ENCODE results near the gene PARVG. TPM values are rescaled to one million over a fixed set of nuclear protein-coding genes. Genes with fewer than 3 reads are reported as not detected.

The PARVG gene
- total and polyA plus RNA-seq, 12 donors = 0.90 to 16.2 (median 2.1) TPM

DNA sequence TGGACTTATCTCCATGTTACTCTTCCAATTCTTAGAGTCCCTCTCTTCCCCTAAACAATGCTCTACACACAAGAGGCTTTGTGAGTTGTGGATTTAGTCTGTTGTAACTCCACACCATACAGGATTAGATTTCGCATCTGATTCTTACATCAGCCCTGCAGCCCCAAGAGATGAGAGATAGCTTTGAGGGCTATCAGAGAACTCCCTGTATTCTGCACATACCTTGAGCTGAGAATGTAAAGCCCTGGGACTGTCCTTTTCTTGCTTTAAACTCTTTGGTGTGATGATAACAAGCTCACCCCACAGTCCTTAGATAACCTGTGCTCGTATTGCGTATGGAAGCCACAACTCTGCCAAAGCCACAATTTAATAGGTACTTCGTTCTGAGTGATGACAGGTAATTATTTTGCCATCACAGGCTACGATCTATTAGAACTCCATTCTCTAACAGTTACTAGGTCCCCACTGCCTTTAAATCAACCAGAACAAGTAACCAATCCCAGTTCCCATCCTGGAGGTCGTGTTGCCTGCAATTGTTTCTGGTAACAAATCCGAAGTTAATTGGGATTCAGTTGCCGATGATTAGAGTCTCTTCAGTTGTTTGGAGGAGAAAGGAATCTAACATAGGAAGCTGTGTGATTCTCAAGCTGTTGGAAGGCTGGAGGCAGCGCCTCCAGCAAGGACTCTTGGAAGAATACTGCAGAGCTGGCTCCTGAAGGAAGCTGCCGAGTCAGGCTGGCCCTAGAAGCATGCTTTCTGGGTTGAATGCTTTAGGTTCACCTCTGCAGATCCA lies 1.3 kb upstream of the PARVG start:
- ATAC-seq = no peak
- H3K27ac ChIP-seq = no peak overlapping the region
- peaks cover 0 to 14% (median 0%) of the 10 kb centered on the region in 9 donors for H3K4me1 ChIP-seq
- TF ChIP-seq, protein P1, sequence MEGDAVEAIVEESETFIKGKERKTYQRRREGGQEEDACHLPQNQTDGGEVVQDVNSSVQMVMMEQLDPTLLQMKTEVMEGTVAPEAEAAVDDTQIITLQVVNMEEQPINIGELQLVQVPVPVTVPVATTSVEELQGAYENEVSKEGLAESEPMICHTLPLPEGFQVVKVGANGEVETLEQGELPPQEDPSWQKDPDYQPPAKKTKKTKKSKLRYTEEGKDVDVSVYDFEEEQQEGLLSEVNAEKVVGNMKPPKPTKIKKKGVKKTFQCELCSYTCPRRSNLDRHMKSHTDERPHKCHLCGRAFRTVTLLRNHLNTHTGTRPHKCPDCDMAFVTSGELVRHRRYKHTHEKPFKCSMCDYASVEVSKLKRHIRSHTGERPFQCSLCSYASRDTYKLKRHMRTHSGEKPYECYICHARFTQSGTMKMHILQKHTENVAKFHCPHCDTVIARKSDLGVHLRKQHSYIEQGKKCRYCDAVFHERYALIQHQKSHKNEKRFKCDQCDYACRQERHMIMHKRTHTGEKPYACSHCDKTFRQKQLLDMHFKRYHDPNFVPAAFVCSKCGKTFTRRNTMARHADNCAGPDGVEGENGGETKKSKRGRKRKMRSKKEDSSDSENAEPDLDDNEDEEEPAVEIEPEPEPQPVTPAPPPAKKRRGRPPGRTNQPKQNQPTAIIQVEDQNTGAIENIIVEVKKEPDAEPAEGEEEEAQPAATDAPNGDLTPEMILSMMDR (IDR thresholded peaks at IDR 0.05) = no peak
- H3K9me3 ChIP-seq = no peaks in the 10 kb centered on the region
- 57 to 65% methylated on average over 10 of the region's 10 CpGs for WGBS, 2 donors
- intact Hi-C loops (cut with DNase I) = no loop called here
- no peak overlapping the region for H3K4me3 ChIP-seq
- DNase-seq = no peak
- peaks cover 0 to 8% (median 0%) of the 10 kb centered on the region in 9 donors for H3K36me3 ChIP-seq
- peaks cover 0 to 46% (median 24%) of the 10 kb centered on the region in 7 donors for H3K27me3 ChIP-seq

DNA sequence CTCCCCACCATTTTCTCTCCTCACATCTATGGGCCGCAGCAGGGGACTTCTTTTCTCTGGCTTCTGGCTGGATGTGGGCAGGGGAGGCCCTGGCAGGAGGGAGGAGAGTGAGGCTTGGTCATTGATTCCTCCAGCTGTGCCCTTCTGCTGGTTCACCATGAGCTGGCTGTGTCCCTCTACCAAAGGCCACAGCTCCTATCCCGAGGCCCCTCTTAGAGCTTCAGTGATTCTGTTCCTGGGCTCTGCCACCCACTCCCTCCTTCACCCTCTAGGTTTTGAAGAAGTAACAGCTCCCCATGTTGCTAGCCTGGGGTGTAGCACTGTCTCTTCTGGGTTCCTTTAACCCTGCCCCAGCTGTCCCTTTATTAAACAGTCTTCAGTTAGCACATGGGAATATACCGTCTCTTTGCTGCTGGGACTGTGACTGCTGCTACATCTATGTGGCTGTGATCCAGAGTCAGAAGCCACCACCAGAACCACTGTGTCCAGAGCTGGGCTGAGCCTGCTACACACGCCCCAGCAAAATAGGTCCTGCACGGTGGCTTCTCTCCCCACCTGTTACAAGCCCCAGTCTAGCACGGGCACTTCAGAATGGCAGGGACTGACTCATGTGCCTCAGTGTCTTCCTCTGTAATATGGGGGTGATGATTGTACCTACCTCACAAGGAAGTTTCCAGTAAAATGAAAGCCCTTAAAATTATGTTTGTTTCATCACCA lies 578 bp upstream of the PARVG start:
- Histone ChIP-seq H3K27ac (peak overlapping the region in 1 of 10 donors; percentile 96), H3K36me3 (peaks cover 0 to 14% (median 0%) of the 10 kb centered on the region in 9 donors), H3K4me1 (peaks cover 0 to 12% (median 0%) of the 10 kb centered on the region in 9 donors), H3K4me3 (no peak overlapping the region), H3K27me3 (peaks cover 0 to 52% (median 24%) of the 10 kb centered on the region in 7 donors), H3K9me3 (no peaks in the 10 kb centered on the region)
- no peak for DNase-seq
- 77 to 78% methylated on average over 6 of the region's 6 CpGs for WGBS, 2 donors
- ATAC-seq = no peak
- intact Hi-C loops (cut with DNase I) = no loop called here
- TF ChIP-seq, protein P1 (IDR thresholded peaks at IDR 0.05) = no peak

DNA sequence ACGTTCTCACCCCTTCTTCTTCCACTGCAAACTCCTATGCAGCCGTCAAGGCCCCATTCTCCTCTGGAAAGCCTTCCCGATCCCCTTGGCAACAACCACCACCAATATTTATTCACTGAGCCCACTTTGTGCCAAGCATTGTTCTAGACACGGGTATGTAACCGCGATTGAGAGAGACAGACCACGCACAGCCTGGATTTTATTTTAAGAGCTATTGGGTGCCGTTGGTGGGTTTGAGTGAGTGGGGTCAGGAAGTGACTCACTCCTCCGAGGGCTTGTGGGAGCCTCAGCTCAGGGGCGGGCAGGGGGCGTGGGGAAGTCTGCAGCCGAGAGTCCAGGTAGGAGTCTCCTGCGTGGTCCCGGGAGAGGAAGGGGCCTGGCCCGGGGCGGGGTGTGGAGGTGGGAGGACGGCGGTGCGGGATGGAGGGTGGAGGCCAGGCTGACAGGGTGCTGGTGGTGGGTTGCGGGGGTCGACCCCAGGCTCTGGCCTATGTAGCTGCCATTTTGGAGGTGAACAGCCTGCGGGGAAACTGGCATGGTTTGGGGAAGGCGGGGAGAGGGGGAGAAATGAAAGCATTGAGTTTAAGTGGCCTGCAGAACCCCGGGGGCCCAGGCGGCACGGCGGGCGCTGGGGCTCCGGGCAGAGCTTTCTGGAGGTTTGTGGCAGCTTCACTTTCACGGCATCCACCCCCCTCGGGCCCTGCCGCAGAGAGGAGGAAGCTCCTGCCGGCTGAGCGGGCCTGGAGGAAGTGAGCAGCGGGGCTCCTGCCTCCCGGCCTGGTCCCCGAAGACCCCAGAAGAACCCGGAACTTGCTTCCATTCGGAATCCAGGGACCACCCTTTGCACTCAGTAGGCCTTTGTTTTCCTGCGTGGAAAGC lies 547 bp downstream of the PARVG start:
- intact Hi-C loops (cut with DNase I) = loop anchor here in 1 of 10 donors (1.0 kb wide), 1 partner anchor 112 kb away; no protein-coding TSS in a partner anchor
- ATAC-seq = peak; percentile 19 to 68 (median 62)
- Histone ChIP-seq H3K4me3 (peak overlapping the region in 8 of 10 donors; percentile 2 to 69 (median 31)), H3K36me3 (peaks cover 0 to 23% (median 0%) of the 10 kb centered on the region in 9 donors), H3K9me3 (no peaks in the 10 kb centered on the region), H3K4me1 (peaks cover 0 to 12% (median 0%) of the 10 kb centered on the region in 9 donors), H3K27ac (peak overlapping the region in 8 of 10 donors; percentile 0 to 96 (median 44)), H3K27me3 (peaks cover 0 to 56% (median 24%) of the 10 kb centered on the region in 7 donors)
- DNase-seq = peak in 1 of 2 donors; percentile 42
- TF ChIP-seq, protein P1 (IDR thresholded peaks at IDR 0.05) = no peak
- 53 to 65% methylated on average over 38 to 40 of the region's 40 CpGs for WGBS, 2 donors

Data from heart right ventricle (tissue), 16 donors.